Neural progenitor cell (in vitro differentiated cells): ENCODE data around the gene TMX1. TPM values are rescaled to one million over a fixed set of nuclear protein-coding genes. Genes with fewer than 3 reads are reported as not detected.

Experiments
- DNase-seq: peaks from one replicate; pipeline ENCODE4 v3.0.0-alpha.2; 2016; ENCODE audit warnings: low spot score
- H2AFZ ChIP-seq: fragments of 200-600 bp; sonication (generic); replicated peaks from 2 replicates; pipeline ENCODE4 v1.6.1; 2016; ENCODE audit warnings: antibody characterized with exemption
- H3F3A ChIP-seq: fragments of 200-600 bp; sonication (generic); 2 replicates; pipeline ENCODE4 v1.6.1; 2016; ENCODE audit warnings: antibody characterized with exemption, low read depth
- H3K27ac ChIP-seq: fragments of 200-600 bp; sonication (generic); 2 replicates; pipeline ENCODE4 v1.5.1; 2016; ENCODE audit warnings: mild to moderate bottlenecking
- H3K27me3 ChIP-seq: fragments of 200-600 bp; sonication (generic); 2 replicates; pipeline ENCODE4 v1.6.1; 2016; ENCODE audit warnings: mild to moderate bottlenecking, moderate library complexity
- H3K36me3 ChIP-seq: fragments of 200-600 bp; sonication (generic); 2 replicates; pipeline ENCODE4 v1.5.1; 2016
- H3K4me1 ChIP-seq: fragments of 200-600 bp; sonication (generic); 2 replicates; pipeline ENCODE4 v1.6.1; 2016; ENCODE audit warnings: mixed run types
- H3K4me2 ChIP-seq: fragments of 200-600 bp; sonication (generic); 2 replicates; pipeline ENCODE4 v1.6.1; 2016
- H3K4me3 ChIP-seq: fragments of 200-600 bp; sonication (generic); 2 replicates; pipeline ENCODE4 v1.5.1; 2016
- H3K79me2 ChIP-seq: fragments of 200-600 bp; sonication (generic); 2 replicates; pipeline ENCODE4 v1.6.1; 2016; ENCODE audit warnings: low read depth
- H3K9ac ChIP-seq: fragments of 200-600 bp; sonication (generic); 2 replicates; pipeline ENCODE4 v1.6.1; 2016
- H3K9me3 ChIP-seq: fragments of 200-600 bp; sonication (generic); 2 replicates; pipeline ENCODE4 v1.5.1; 2016; ENCODE audit warnings: low read depth
- H4K20me1 ChIP-seq: fragments of 200-600 bp; sonication (generic); 2 replicates; pipeline ENCODE4 v1.6.1; 2016; ENCODE audit warnings: low read depth
- H3K27ac Mint-ChIP-seq: 3 replicates; pipeline ENCODE4 v1.8.0; 2021; ENCODE audit warnings: mixed read lengths
- H3K27me3 Mint-ChIP-seq: 2 replicates; pipeline ENCODE4 v1.8.0; 2022; ENCODE audit warnings: low read depth, mild to moderate bottlenecking, inconsistent platforms, moderate library complexity, mixed read lengths; ENCODE audit not compliant: insufficient read depth
- H3K36me3 Mint-ChIP-seq: 3 replicates; pipeline ENCODE4 v1.8.0; 2021; ENCODE audit warnings: mixed read lengths
- H3K4me1 Mint-ChIP-seq: 3 replicates; pipeline ENCODE4 v1.8.0; 2021; ENCODE audit warnings: mixed read lengths
- H3K4me3 Mint-ChIP-seq: 3 replicates; pipeline ENCODE4 v1.8.0; 2021; ENCODE audit warnings: mild to moderate bottlenecking, moderate library complexity, mixed read lengths
- H3K9me3 Mint-ChIP-seq: 3 replicates; pipeline ENCODE4 v1.8.0; 2020; ENCODE audit warnings: mixed read lengths
- CTCF ChIP-seq: fragments of 200-600 bp; sonication (generic); IDR thresholded peaks from 2 replicates; pipeline ENCODE4 v1.5.1; 2017; ENCODE audit warnings: antibody characterized with exemption, mild to moderate bottlenecking
- EZH2 ChIP-seq: fragments of 200-600 bp; sonication (generic); IDR thresholded peaks from 2 replicates; pipeline ENCODE4 v1.6.1; 2017; ENCODE audit warnings: antibody characterized with exemption, mild to moderate bottlenecking, moderate library complexity
- EZH2phosphoT487 ChIP-seq: fragments of 200-600 bp; sonication (generic); IDR thresholded peaks from 2 replicates; pipeline ENCODE4 v1.6.1; 2017; ENCODE audit warnings: antibody characterized with exemption
- total RNA-seq: library from RNA; depleted of rRNA; stranded (reverse); fragments of >200 nt; gene quantifications from 2 replicates; pipeline ENCODE4 v1.2.3, GENCODE V29; 2015; ENCODE audit warnings: low replicate concordance

Gene TMX1
- total RNA-seq, 1 donor from 2014 or later: 96.4 TPM

- no peak overlapping the region for H3K27ac ChIP-seq
- DNase-seq: no peak
- no peaks in the 10 kb centered on the region for H4K20me1 ChIP-seq
- TF ChIP-seq EZH2phosphoT487 (no peak), EZH2 (no peak), CTCF (no peak)
- H3K9ac ChIP-seq: no peak overlapping the region
- no peaks in the 10 kb centered on the region for H3K36me3 Mint-ChIP-seq
- H3K27me3 Mint-ChIP-seq: peaks cover 3% of the 10 kb centered on the region
- peaks cover 10% of the 10 kb centered on the region for H3K4me1 Mint-ChIP-seq
- no peak overlapping the region for H3K4me3 ChIP-seq
- no peaks in the 10 kb centered on the region for H3K4me1 ChIP-seq
- no peaks in the 10 kb centered on the region for H3K79me2 ChIP-seq
- H3K4me2 ChIP-seq: no peak overlapping the region
- H2AFZ ChIP-seq: no peak overlapping the region
- H3K36me3 ChIP-seq: no peaks in the 10 kb centered on the region
- H3K4me3 Mint-ChIP-seq: no peak overlapping the region
- H3K9me3 ChIP-seq: no peaks in the 10 kb centered on the region
- H3K27ac Mint-ChIP-seq: no peak overlapping the region
- no peaks in the 10 kb centered on the region for H3K27me3 ChIP-seq
- H3K9me3 Mint-ChIP-seq: no peaks in the 10 kb centered on the region
- H3F3A ChIP-seq: no peaks in the 10 kb centered on the region
Measured at GRCh38 chr14:51289169-51289568, 49.1 kb downstream of the TMX1 start.

DNA sequence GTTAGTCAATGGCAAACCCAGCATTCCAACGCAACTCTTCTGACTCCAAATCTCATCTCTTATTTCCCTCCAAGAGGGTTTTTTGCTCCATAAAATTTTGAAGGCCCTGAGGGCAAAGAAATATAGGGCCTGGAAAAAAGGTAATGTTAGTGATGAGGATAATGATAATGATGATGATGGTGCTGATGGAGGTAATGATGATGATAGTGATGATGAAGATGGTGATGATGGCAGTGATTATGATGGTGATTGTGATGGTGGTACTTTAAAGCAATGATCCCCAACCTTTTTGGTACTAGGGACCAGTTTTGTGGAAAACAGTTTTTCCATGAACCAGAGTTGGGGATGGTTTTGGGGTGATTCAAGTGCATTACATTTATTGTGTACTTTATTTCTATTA is 50.1 kb downstream of the TMX1 start:
- H3K4me1 ChIP-seq: no peaks in the 10 kb centered on the region
- Mint-ChIP-seq H3K27ac (no peak overlapping the region), H3K4me3 (no peak overlapping the region), H3K9me3 (no peaks in the 10 kb centered on the region), H3K4me1 (peaks cover 11% of the 10 kb centered on the region), H3K36me3 (no peaks in the 10 kb centered on the region), H3K27me3 (peaks cover 3% of the 10 kb centered on the region)
- no peak overlapping the region for H2AFZ ChIP-seq
- H3K9ac ChIP-seq: no peak overlapping the region
- no peaks in the 10 kb centered on the region for H3F3A ChIP-seq
- no peak overlapping the region for H3K4me2 ChIP-seq
- no peak overlapping the region for H3K4me3 ChIP-seq
- TF ChIP-seq EZH2phosphoT487: no peak
- no peak for TF ChIP-seq EZH2
- TF ChIP-seq CTCF: no peak
- H3K79me2 ChIP-seq: no peaks in the 10 kb centered on the region
- H3K27ac ChIP-seq: no peak overlapping the region
- no peaks in the 10 kb centered on the region for H3K36me3 ChIP-seq
- DNase-seq: no peak
- H3K27me3 ChIP-seq: no peaks in the 10 kb centered on the region
- H3K9me3 ChIP-seq: no peaks in the 10 kb centered on the region
- no peaks in the 10 kb centered on the region for H4K20me1 ChIP-seq

DNA sequence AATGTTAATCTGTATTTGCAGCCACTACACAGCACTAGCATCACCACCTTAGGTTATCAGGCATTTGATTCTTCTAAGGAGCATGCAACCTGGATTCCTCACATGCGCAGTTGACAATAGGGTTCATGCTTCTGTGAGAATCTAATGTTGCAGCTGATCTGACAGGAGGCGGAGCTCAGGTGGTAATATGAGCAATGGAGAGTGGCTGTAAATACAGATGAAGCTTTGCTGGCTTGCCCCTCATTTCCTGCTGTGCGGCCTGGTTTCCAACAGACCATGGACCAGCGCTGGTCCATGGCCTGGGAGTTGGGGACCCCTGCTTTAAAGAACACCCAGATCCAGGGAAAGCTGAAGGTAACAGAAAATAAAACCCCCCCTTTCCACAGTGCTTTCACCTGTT is 51.0 kb downstream of the TMX1 start:
- no peak overlapping the region for H3K4me3 ChIP-seq
- H3K9me3 Mint-ChIP-seq: no peaks in the 10 kb centered on the region
- H3K79me2 ChIP-seq: no peaks in the 10 kb centered on the region
- H3K27me3 ChIP-seq: no peaks in the 10 kb centered on the region
- no peaks in the 10 kb centered on the region for H3F3A ChIP-seq
- no peaks in the 10 kb centered on the region for H3K36me3 ChIP-seq
- no peaks in the 10 kb centered on the region for H3K4me1 ChIP-seq
- no peaks in the 10 kb centered on the region for H3K9me3 ChIP-seq
- H3K4me1 Mint-ChIP-seq: peaks cover 18% of the 10 kb centered on the region
- no peak for DNase-seq
- no peak overlapping the region for H3K9ac ChIP-seq
- H3K36me3 Mint-ChIP-seq: no peaks in the 10 kb centered on the region
- TF ChIP-seq EZH2 (no peak), EZH2phosphoT487 (no peak), CTCF (no peak)
- no peak overlapping the region for H3K4me3 Mint-ChIP-seq
- H3K27ac Mint-ChIP-seq: no peak overlapping the region
- H3K27ac ChIP-seq: no peak overlapping the region
- no peak overlapping the region for H3K4me2 ChIP-seq
- H4K20me1 ChIP-seq: no peaks in the 10 kb centered on the region
- no peak overlapping the region for H2AFZ ChIP-seq
- H3K27me3 Mint-ChIP-seq: peaks cover 3% of the 10 kb centered on the region
